Measurements from ENCODE around the gene ZNF70.

Gene ZNF70

GRCh38 chr22:23750714-23751440 is at the start of gene ZNF70:
Gene ZNF70 (minus strand): TSS chr22:23751112. CDS start chr22:23745140, 5,972 bp downstream.
- peak; percentile 28 to 84 (median 61) for DNase-seq

- no peak for DNase-seq
Observed at GRCh38 chr22:23796461-23796860, 45.5 kb upstream of the ZNF70 start.

- DNase-seq: no peak
Observed at GRCh38 chr22:23793326-23793725, 42.4 kb upstream of the ZNF70 start.

GRCh38 chr22:23791738-23792645 is 41.1 kb upstream of the ZNF70 start:
- DNase-seq: no peak

GRCh38 chr22:23790819-23791737 is 40.2 kb upstream of the ZNF70 start:
- no peak for DNase-seq

GRCh38 chr22:23789638-23790037 is 38.7 kb upstream of the ZNF70 start:
- DNase-seq: no peak

GRCh38 chr22:23789121-23789520 is 38.2 kb upstream of the ZNF70 start:
- no peak for DNase-seq

GRCh38 chr22:23787910-23788309 is 37.0 kb upstream of the ZNF70 start:
- no peak for DNase-seq

GRCh38 chr22:23787600-23787896 is 36.6 kb upstream of the ZNF70 start:
- DNase-seq: no peak

- peak; percentile 74 to 90 (median 88) for DNase-seq
Observed at GRCh38 chr22:23786752-23787599, 36.1 kb upstream of the ZNF70 start, which contains the start of gene SMARCB1. Gene SMARCB1 (plus strand): TSS chr22:23786966. CDS start chr22:23787170, 204 bp downstream.

- DNase-seq: peak in 1 of 4 experiments; percentile 42
Observed at GRCh38 chr22:23786261-23786710, 35.4 kb upstream of the ZNF70 start.

GRCh38 chr22:23784215-23784732 is 33.4 kb upstream of the ZNF70 start:
- no peak for DNase-seq

GRCh38 chr22:23783265-23784150 is 32.6 kb upstream of the ZNF70 start:
- DNase-seq: no peak

GRCh38 chr22:23782703-23783102 is 31.8 kb upstream of the ZNF70 start:
- no peak for DNase-seq

GRCh38 chr22:23782252-23782651 is 31.3 kb upstream of the ZNF70 start:
- DNase-seq: no peak

GRCh38 chr22:23781511-23782183 is 30.7 kb upstream of the ZNF70 start:
- no peak for DNase-seq

GRCh38 chr22:23781065-23781464 is 30.2 kb upstream of the ZNF70 start:
- DNase-seq: no peak

- DNase-seq: no peak
Observed at GRCh38 chr22:23780146-23780748, 29.3 kb upstream of the ZNF70 start.

- DNase-seq: no peak
Observed at GRCh38 chr22:23779731-23780130, 28.8 kb upstream of the ZNF70 start.

Data from activated naive CD4-positive, alpha-beta T cell (primary cell).